Fibroblast of lung (primary cell): ENCODE measurements around the gene IMP4. TPM values are rescaled to one million over a fixed set of nuclear protein-coding genes. Genes with fewer than 3 reads are reported as not detected.

Experiments
- DNase-seq, 2 donors: peaks; one replicate each; pipeline versions ENCODE4 v3.0.0 to v3.0.0-alpha.2; 2010; ENCODE audit warnings: low read depth in 2 of 2
- H2AFZ ChIP-seq: 2 replicates; pipeline ENCODE4 v1.5.1; 2012; ENCODE audit warnings: low read length, control low read depth, inconsistent platforms
- H3K27ac ChIP-seq: 2 replicates; pipeline ENCODE4 v1.5.1; 2011; ENCODE audit warnings: low read length, control low read depth; ENCODE audit not compliant: insufficient read depth
- H3K27me3 ChIP-seq: 2 replicates; pipeline ENCODE4 v1.5.1; 2011; ENCODE audit warnings: mild to moderate bottlenecking, low read length; ENCODE audit not compliant: control insufficient read depth, insufficient read depth
- H3K36me3 ChIP-seq: 2 replicates; pipeline ENCODE4 v1.5.1; 2011; ENCODE audit warnings: low read length; ENCODE audit not compliant: control insufficient read depth, insufficient read depth
- H3K4me1 ChIP-seq: 2 replicates; pipeline ENCODE4 v1.5.1; 2011; ENCODE audit warnings: low read length; ENCODE audit not compliant: control insufficient read depth, insufficient read depth; ENCODE audit errors: extremely low read depth
- H3K4me2 ChIP-seq: 2 replicates; pipeline ENCODE4 v1.5.1; 2011; ENCODE audit warnings: low read length, control low read depth; ENCODE audit not compliant: insufficient read depth; ENCODE audit errors: extremely low read depth
- H3K4me3 ChIP-seq, 4 experiments: fragments of 200-600 bp in 1 of 4; sonication (generic) in 1 of 4; replicated peaks in 1 of 4; 2 replicates each; pipeline ENCODE4 v1.5.1; 2011 to 2016; ENCODE audit warnings: low read length in 4 of 4, low read depth in 3 of 4, mild to moderate bottlenecking in 3 of 4, control low read depth in 2 of 4, inconsistent platforms in 1 of 4, mixed read lengths in 1 of 4; ENCODE audit not compliant: insufficient read depth in 1 of 4; ENCODE audit errors: control extremely low read depth in 1 of 4
- H3K79me2 ChIP-seq: 2 replicates; pipeline ENCODE4 v1.5.1; 2012; ENCODE audit warnings: mild to moderate bottlenecking, low read length, inconsistent platforms; ENCODE audit not compliant: control insufficient read depth, insufficient read depth
- H3K9ac ChIP-seq: 2 replicates; pipeline ENCODE4 v1.5.1; 2011; ENCODE audit warnings: mild to moderate bottlenecking, low read length, control low read depth; ENCODE audit not compliant: insufficient read depth
- H3K9me3 ChIP-seq: 2 replicates; pipeline ENCODE4 v1.5.1; 2012; ENCODE audit warnings: low read depth, low read length; ENCODE audit not compliant: control insufficient read depth, insufficient read depth
- H4K20me1 ChIP-seq: 2 replicates; pipeline ENCODE4 v1.5.1; 2011; ENCODE audit warnings: low read length; ENCODE audit not compliant: control insufficient read depth, insufficient read depth; ENCODE audit errors: extremely low read depth
- CTCF ChIP-seq, 2 donors: IDR thresholded peaks in 1 of 2; conservative IDR thresholded peaks in 1 of 2; 1 replicate in 1 of 2; 2 replicates in 1 of 2; pipeline ENCODE4 v1.5.1; 2011 to 2012; ENCODE audit warnings: low read length in 2 of 2, control low read depth in 1 of 2, inconsistent platforms in 1 of 2, low read depth in 1 of 2, mild to moderate bottlenecking in 1 of 2
- EZH2 ChIP-seq: IDR thresholded peaks from 2 replicates; pipeline ENCODE4 v1.5.1; 2012; ENCODE audit warnings: low read length, control low read depth, mild to moderate bottlenecking; ENCODE audit errors: missing control alignments
- polyA plus RNA-seq, 2 donors: library from polyadenylated mRNA; depleted of rRNA in 1 of 2; stranded (reverse) in 1 of 2; unstranded in 1 of 2; fragments of >200 nt; gene quantifications; 2 replicates each; pipeline ENCODE4 v1.2.1, GENCODE V29; 2011 to 2012; ENCODE audit warnings: missing spikeins in 1 of 2
- total RNA-seq: library from RNA; depleted of rRNA; stranded (reverse); fragments of >200 nt; gene quantifications from 2 replicates; pipeline ENCODE4 v1.2.1, GENCODE V29; 2014

The IMP4 gene
- total and polyA plus RNA-seq, 2 donors (not counting 1 experiment from before 2014, with no cell fraction given): 46.3 to 58.0 TPM

GRCh38 chr2:130381619-130382018, 38.9 kb downstream of the IMP4 start:
- TF ChIP-seq CTCF (conservative IDR thresholded peaks at IDR 0.05 in 1 of 2, IDR thresholded peaks at IDR 0.05 in 1 of 2; ENCODE audit: low read depth in 1 of 2, low read length in 2 of 2) (no peak), EZH2 (no peak)
- Histone ChIP-seq H3K4me2 (no peak overlapping the region), H3K4me3 (no peak overlapping the region), H3K9ac (no peak overlapping the region), H2AFZ (no peak overlapping the region), H4K20me1 (no peaks in the 10 kb centered on the region), H3K27me3 (no peaks in the 10 kb centered on the region), H3K79me2 (peaks cover 2% of the 10 kb centered on the region), H3K4me1 (no peaks in the 10 kb centered on the region), H3K9me3 (no peaks in the 10 kb centered on the region), H3K27ac (no peak overlapping the region), H3K36me3 (peaks cover 2% of the 10 kb centered on the region)
- DNase-seq: no peak

- Histone ChIP-seq H3K27me3 (no peaks in the 10 kb centered on the region), H3K79me2 (peaks cover 2% of the 10 kb centered on the region), H3K36me3 (peaks cover 2% of the 10 kb centered on the region), H3K27ac (no peak overlapping the region), H4K20me1 (no peaks in the 10 kb centered on the region), H2AFZ (no peak overlapping the region), H3K4me1 (no peaks in the 10 kb centered on the region), H3K4me3 (no peak overlapping the region), H3K9ac (no peak overlapping the region), H3K4me2 (no peak overlapping the region), H3K9me3 (no peaks in the 10 kb centered on the region)
- no peak for DNase-seq
- TF ChIP-seq CTCF (conservative IDR thresholded peaks at IDR 0.05 in 1 of 2, IDR thresholded peaks at IDR 0.05 in 1 of 2; ENCODE audit: low read depth in 1 of 2, low read length in 2 of 2) (no peak), EZH2 (no peak)
These were observed 39.7 kb downstream of the IMP4 start for GRCh38 chr2:130382313-130382917.

- no peaks in the 10 kb centered on the region for H3K27me3 ChIP-seq
- peaks cover 2% of the 10 kb centered on the region for H3K4me1 ChIP-seq
- no peak overlapping the region for H3K9ac ChIP-seq
- TF ChIP-seq EZH2 (no peak), CTCF (conservative IDR thresholded peaks at IDR 0.05 in 1 of 2, IDR thresholded peaks at IDR 0.05 in 1 of 2; ENCODE audit: low read depth in 1 of 2, low read length in 2 of 2) (no peak)
- H3K9me3 ChIP-seq: no peaks in the 10 kb centered on the region
- no peaks in the 10 kb centered on the region for H4K20me1 ChIP-seq
- H3K36me3 ChIP-seq: no peaks in the 10 kb centered on the region
- no peaks in the 10 kb centered on the region for H3K79me2 ChIP-seq
- H3K4me3 ChIP-seq: no peak overlapping the region
- H3K4me2 ChIP-seq: no peak overlapping the region
- H3K27ac ChIP-seq: no peak overlapping the region
- H2AFZ ChIP-seq: no peak overlapping the region
- no peak for DNase-seq
These were observed 43.0 kb downstream of the IMP4 start for GRCh38 chr2:130385709-130386108.
